ENCODE data around the gene ANKRD29.
A peak's percentile ranks its signal among the peaks of the same experiment; 100 is the strongest.

Gene ANKRD29

DNA sequence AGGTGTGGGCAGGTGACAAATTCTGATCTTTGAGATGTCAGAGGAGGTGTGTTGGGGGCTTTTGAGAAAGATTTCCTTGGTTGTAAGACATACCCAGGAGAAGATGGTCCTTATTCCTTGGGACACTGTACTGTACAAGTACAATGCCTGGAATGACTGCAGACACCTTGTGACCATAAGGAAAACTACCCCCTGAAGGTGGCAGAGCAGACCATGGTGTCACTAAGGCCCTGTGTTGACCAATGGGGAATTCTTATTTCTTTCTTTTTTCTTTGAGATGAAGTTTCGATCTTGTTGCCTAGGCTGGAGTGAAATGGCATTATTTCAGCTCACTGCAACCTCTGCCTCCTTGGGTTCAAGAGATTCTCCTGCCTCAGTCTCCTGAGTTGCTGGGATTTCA lies 4.4 kb upstream of the ANKRD29 start:
- no peak overlapping the region for H2BK15ac ChIP-seq (ENCODE audit: low read length)
- no peak overlapping the region for H3K14ac ChIP-seq (ENCODE audit: low read length)
- no peaks in the 10 kb centered on the region for H3K79me1 ChIP-seq (ENCODE audit: low read depth, low read length)
- no peak overlapping the region for H3K4me3 ChIP-seq (ENCODE audit: low read length in 2 of 2)
- no peak overlapping the region for H4K8ac ChIP-seq (ENCODE audit: low read depth, low read length)
- DNase-seq (ENCODE audit: low spot score) = no peak
- no peak overlapping the region for H2BK5ac ChIP-seq (ENCODE audit: low read length)
- peaks cover 0 to 46% (median 9%) of the 10 kb centered on the region in 3 experiments for H3K27me3 ChIP-seq (ENCODE audit: control insufficient read depth in 3 of 3, insufficient read depth in 3 of 3, low read depth in 1 of 3, low read length in 3 of 3)
- no peak overlapping the region for H4K91ac ChIP-seq (ENCODE audit: low read depth, low read length, poor library complexity)
- no peaks in the 10 kb centered on the region for H3K36me3 ChIP-seq (replicated peaks in 1 of 2; ENCODE audit: control insufficient read depth in 2 of 2, insufficient read depth in 2 of 2, low read length in 2 of 2)
- no peak overlapping the region for H3K9ac ChIP-seq (ENCODE audit: low read depth, low read length, poor library complexity)
- no peak overlapping the region for H3K27ac ChIP-seq (replicated peaks; ENCODE audit: low read length)
- H3K4me1 ChIP-seq (ENCODE audit: control insufficient read depth in 2 of 2, insufficient read depth in 1 of 2, low read depth in 1 of 2, low read length in 2 of 2) = peaks cover 0 to 3% of the 10 kb centered on the region in 2 donors
- H2BK12ac ChIP-seq (ENCODE audit: low read length) = no peak overlapping the region
- H3K4me2 ChIP-seq (ENCODE audit: insufficient read depth, low read length, poor library complexity, severe bottlenecking) = no peak overlapping the region
- no peak overlapping the region for H2AK5ac ChIP-seq (ENCODE audit: low read depth, low read length)
- no CpG with 5 or more reads among the region's 1 CpG for WGBS, 2 donors (ENCODE audit: extremely low coverage in 2 of 2, insufficient read length in 2 of 2, insufficient replicate concordance in 1 of 2)
- no peak overlapping the region for H3K18ac ChIP-seq (ENCODE audit: low read length)
- H3K23ac ChIP-seq (ENCODE audit: low read depth, low read length, poor library complexity) = no peak overlapping the region
- H3K9me3 ChIP-seq (replicated peaks in 1 of 2; ENCODE audit: control insufficient read depth in 2 of 2, insufficient read depth in 1 of 2, low read depth in 1 of 2, low read length in 2 of 2) = no peaks in the 10 kb centered on the region
- no peak overlapping the region for H2BK120ac ChIP-seq (ENCODE audit: low read depth, low read length)
- H3K4ac ChIP-seq (ENCODE audit: low read length) = no peak overlapping the region
- no peak overlapping the region for H2AFZ ChIP-seq (ENCODE audit: low read length)

DNA sequence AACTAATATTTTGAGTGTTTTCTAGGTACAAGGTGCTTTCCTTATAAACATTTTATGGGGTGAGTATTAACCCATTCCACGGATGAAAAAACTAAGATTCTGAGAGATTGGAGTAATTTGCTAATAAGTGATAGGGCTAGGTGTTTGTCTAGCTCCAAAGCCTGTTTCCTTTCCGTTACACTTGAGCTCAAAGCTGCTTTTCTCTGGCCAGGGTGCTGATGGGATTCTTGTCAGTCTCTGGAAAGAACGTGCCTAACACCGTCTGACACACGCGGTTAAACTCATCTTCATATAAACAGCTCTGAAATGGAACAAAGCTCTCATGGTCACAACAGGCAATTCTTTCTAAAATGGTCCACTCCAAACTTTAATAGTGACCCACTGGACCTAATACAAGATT lies 2.0 kb upstream of the ANKRD29 start:
- H3K14ac ChIP-seq (ENCODE audit: low read length) = no peak overlapping the region
- no peak overlapping the region for H2BK5ac ChIP-seq (ENCODE audit: low read length)
- no peak overlapping the region for H2BK12ac ChIP-seq (ENCODE audit: low read length)
- H4K91ac ChIP-seq (ENCODE audit: low read depth, low read length, poor library complexity) = no peak overlapping the region
- no peak overlapping the region for H3K4me3 ChIP-seq (ENCODE audit: low read length in 2 of 2)
- no peaks in the 10 kb centered on the region for H3K36me3 ChIP-seq (replicated peaks in 1 of 2; ENCODE audit: control insufficient read depth in 2 of 2, insufficient read depth in 2 of 2, low read length in 2 of 2)
- H2AFZ ChIP-seq (ENCODE audit: low read length) = no peak overlapping the region
- H4K8ac ChIP-seq (ENCODE audit: low read depth, low read length) = no peak overlapping the region
- H3K9me3 ChIP-seq (replicated peaks in 1 of 2; ENCODE audit: control insufficient read depth in 2 of 2, insufficient read depth in 1 of 2, low read depth in 1 of 2, low read length in 2 of 2) = no peaks in the 10 kb centered on the region
- H3K23ac ChIP-seq (ENCODE audit: low read depth, low read length, poor library complexity) = no peak overlapping the region
- H2BK120ac ChIP-seq (ENCODE audit: low read depth, low read length) = no peak overlapping the region
- no peak overlapping the region for H3K9ac ChIP-seq (ENCODE audit: low read depth, low read length, poor library complexity)
- H3K4me1 ChIP-seq (ENCODE audit: control insufficient read depth in 2 of 2, insufficient read depth in 1 of 2, low read depth in 1 of 2, low read length in 2 of 2) = peaks cover 0 to 3% of the 10 kb centered on the region in 2 donors
- no peak overlapping the region for H3K18ac ChIP-seq (ENCODE audit: low read length)
- H2AK5ac ChIP-seq (ENCODE audit: low read depth, low read length) = no peak overlapping the region
- no peak for DNase-seq (ENCODE audit: low spot score)
- H3K4ac ChIP-seq (ENCODE audit: low read length) = no peak overlapping the region
- H3K27me3 ChIP-seq (ENCODE audit: control insufficient read depth in 3 of 3, insufficient read depth in 3 of 3, low read depth in 1 of 3, low read length in 3 of 3) = peaks cover 0 to 66% (median 24%) of the 10 kb centered on the region in 3 experiments
- H2BK15ac ChIP-seq (ENCODE audit: low read length) = no peak overlapping the region
- no peak overlapping the region for H3K27ac ChIP-seq (replicated peaks; ENCODE audit: low read length)
- no peak overlapping the region for H3K4me2 ChIP-seq (ENCODE audit: insufficient read depth, low read length, poor library complexity, severe bottlenecking)
- WGBS, 2 donors (ENCODE audit: extremely low coverage in 2 of 2, insufficient read length in 2 of 2, insufficient replicate concordance in 1 of 2) = no CpG with 5 or more reads among the region's 6 CpGs
- H3K79me1 ChIP-seq (ENCODE audit: low read depth, low read length) = no peaks in the 10 kb centered on the region

DNA sequence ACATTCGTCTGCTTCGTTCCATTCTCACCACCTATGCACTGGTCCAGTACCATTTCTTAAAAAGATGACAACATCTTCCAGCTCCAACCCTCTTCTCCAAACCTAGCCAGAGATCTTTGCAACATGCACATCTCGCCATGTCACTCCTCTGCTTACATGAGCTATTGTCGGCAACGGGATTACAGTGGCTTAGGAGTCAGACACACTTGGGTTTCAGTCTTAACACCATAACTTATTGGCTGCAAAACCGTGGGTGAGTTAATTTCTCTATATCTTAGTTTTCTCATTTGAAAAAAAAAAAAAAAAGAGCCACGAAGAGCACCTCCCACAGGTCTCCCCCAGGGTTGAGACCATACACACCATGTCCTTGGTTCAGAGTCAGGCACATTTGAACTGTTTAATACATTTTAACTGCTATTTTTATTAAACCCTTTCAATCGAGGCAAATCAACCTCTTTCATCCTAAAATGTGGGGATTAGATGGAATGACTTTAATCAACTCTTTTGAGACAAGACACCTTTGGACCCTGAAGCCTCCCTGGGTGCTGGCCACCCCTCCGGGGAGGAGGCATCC lies 889 bp downstream of the ANKRD29 start:
- Histone ChIP-seq H3K4me1 (ENCODE audit: control insufficient read depth in 2 of 2, insufficient read depth in 1 of 2, low read depth in 1 of 2, low read length in 2 of 2) (peaks cover 0 to 3% of the 10 kb centered on the region in 2 donors), H3K27me3 (ENCODE audit: control insufficient read depth in 3 of 3, insufficient read depth in 3 of 3, low read depth in 1 of 3, low read length in 3 of 3) (peaks cover 0 to 69% (median 24%) of the 10 kb centered on the region in 3 experiments), H3K4ac (ENCODE audit: low read length) (no peak overlapping the region), H4K91ac (ENCODE audit: low read depth, low read length, poor library complexity) (no peak overlapping the region), H3K18ac (ENCODE audit: low read length) (peak overlapping the region; percentile 96), H3K23ac (ENCODE audit: low read depth, low read length, poor library complexity) (peak overlapping the region; percentile 89), H2AK5ac (ENCODE audit: low read depth, low read length) (no peak overlapping the region), H3K9me3 (replicated peaks in 1 of 2; ENCODE audit: control insufficient read depth in 2 of 2, insufficient read depth in 1 of 2, low read depth in 1 of 2, low read length in 2 of 2) (no peaks in the 10 kb centered on the region), H3K79me1 (ENCODE audit: low read depth, low read length) (no peaks in the 10 kb centered on the region), H3K9ac (ENCODE audit: low read depth, low read length, poor library complexity) (no peak overlapping the region), H3K36me3 (replicated peaks in 1 of 2; ENCODE audit: control insufficient read depth in 2 of 2, insufficient read depth in 2 of 2, low read length in 2 of 2) (no peaks in the 10 kb centered on the region), H3K14ac (ENCODE audit: low read length) (peak overlapping the region; percentile 41), H2AFZ (ENCODE audit: low read length) (peak overlapping the region; percentile 88), H3K27ac (replicated peaks; ENCODE audit: low read length) (no peak overlapping the region), H2BK120ac (ENCODE audit: low read depth, low read length) (no peak overlapping the region), H2BK12ac (ENCODE audit: low read length) (no peak overlapping the region), H3K4me2 (ENCODE audit: insufficient read depth, low read length, poor library complexity, severe bottlenecking) (peak overlapping the region; percentile 65), H2BK5ac (ENCODE audit: low read length) (no peak overlapping the region), H2BK15ac (ENCODE audit: low read length) (no peak overlapping the region), H3K4me3 (ENCODE audit: low read length in 2 of 2) (peak overlapping the region; percentile 34 to 73), H4K8ac (ENCODE audit: low read depth, low read length) (no peak overlapping the region)
- no CpG with 5 or more reads among the region's 9 CpGs for WGBS, 2 donors (ENCODE audit: extremely low coverage in 2 of 2, insufficient read length in 2 of 2, insufficient replicate concordance in 1 of 2)
- DNase-seq (ENCODE audit: low spot score) = no peak

DNA sequence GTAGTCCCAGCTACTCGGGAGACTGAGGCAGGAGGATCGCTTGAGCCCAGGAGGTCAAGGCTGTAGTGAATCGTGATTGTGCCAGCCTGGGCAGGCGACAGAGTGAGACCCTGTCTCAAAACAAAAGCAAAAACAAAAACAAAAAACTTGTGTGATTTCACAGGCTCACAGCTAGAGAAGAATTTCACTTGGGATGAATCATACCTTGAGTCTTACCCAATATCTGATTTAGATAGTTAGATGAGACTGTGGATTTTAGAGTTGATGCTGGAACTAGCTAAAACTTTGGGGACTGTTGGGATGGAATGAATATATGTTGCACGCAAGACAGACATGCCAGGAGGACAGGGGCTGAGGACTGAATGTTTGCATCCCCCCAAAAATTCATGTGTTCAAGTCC lies 4.4 kb downstream of the ANKRD29 start:
- H2BK120ac ChIP-seq (ENCODE audit: low read depth, low read length) = no peak overlapping the region
- no peak overlapping the region for H3K23ac ChIP-seq (ENCODE audit: low read depth, low read length, poor library complexity)
- H3K18ac ChIP-seq (ENCODE audit: low read length) = no peak overlapping the region
- H2BK15ac ChIP-seq (ENCODE audit: low read length) = no peak overlapping the region
- H3K4ac ChIP-seq (ENCODE audit: low read length) = no peak overlapping the region
- H3K9ac ChIP-seq (ENCODE audit: low read depth, low read length, poor library complexity) = no peak overlapping the region
- no peaks in the 10 kb centered on the region for H3K79me1 ChIP-seq (ENCODE audit: low read depth, low read length)
- H2AK5ac ChIP-seq (ENCODE audit: low read depth, low read length) = no peak overlapping the region
- no CpG with 5 or more reads among the region's 5 CpGs for WGBS, 2 donors (ENCODE audit: extremely low coverage in 2 of 2, insufficient read length in 2 of 2, insufficient replicate concordance in 1 of 2)
- peaks cover 0 to 3% of the 10 kb centered on the region in 2 donors for H3K4me1 ChIP-seq (ENCODE audit: control insufficient read depth in 2 of 2, insufficient read depth in 1 of 2, low read depth in 1 of 2, low read length in 2 of 2)
- H3K14ac ChIP-seq (ENCODE audit: low read length) = no peak overlapping the region
- DNase-seq (ENCODE audit: low spot score) = no peak
- H3K27ac ChIP-seq (replicated peaks; ENCODE audit: low read length) = no peak overlapping the region
- no peak overlapping the region for H2BK5ac ChIP-seq (ENCODE audit: low read length)
- no peak overlapping the region for H3K4me3 ChIP-seq (ENCODE audit: low read length in 2 of 2)
- no peak overlapping the region for H4K91ac ChIP-seq (ENCODE audit: low read depth, low read length, poor library complexity)
- H3K9me3 ChIP-seq (replicated peaks in 1 of 2; ENCODE audit: control insufficient read depth in 2 of 2, insufficient read depth in 1 of 2, low read depth in 1 of 2, low read length in 2 of 2) = no peaks in the 10 kb centered on the region
- H3K27me3 ChIP-seq (ENCODE audit: control insufficient read depth in 3 of 3, insufficient read depth in 3 of 3, low read depth in 1 of 3, low read length in 3 of 3) = peaks cover 0 to 43% (median 21%) of the 10 kb centered on the region in 3 experiments
- H3K36me3 ChIP-seq (replicated peaks in 1 of 2; ENCODE audit: control insufficient read depth in 2 of 2, insufficient read depth in 2 of 2, low read length in 2 of 2) = no peaks in the 10 kb centered on the region
- H2BK12ac ChIP-seq (ENCODE audit: low read length) = no peak overlapping the region
- no peak overlapping the region for H2AFZ ChIP-seq (ENCODE audit: low read length)
- H3K4me2 ChIP-seq (ENCODE audit: insufficient read depth, low read length, poor library complexity, severe bottlenecking) = no peak overlapping the region
- no peak overlapping the region for H4K8ac ChIP-seq (ENCODE audit: low read depth, low read length)
